ENCODE measurements around the gene RUNX3.

Gene RUNX3

DNA sequence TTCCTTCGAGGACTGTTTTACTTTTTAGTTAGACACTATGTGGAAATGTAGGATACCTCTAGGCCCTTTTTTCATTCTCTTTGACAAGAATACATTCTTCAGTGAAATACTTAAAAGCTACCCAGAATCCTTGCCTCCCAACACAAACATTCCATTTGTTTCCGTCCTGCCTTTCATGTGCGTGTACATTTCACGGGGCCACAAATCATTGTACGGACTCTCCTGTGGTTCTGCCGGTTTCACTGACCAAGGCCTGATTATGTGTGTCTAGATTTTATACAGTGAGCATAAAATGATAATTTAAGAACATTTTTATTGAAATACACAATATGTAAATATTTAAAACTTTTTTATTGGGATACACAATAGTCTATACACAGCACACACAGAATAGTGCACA is 76.4 kb downstream of the RUNX3 start:
- Histone ChIP-seq H3K9ac (ENCODE audit: low read length) (no peak overlapping the region), H4K20me1 (ENCODE audit: insufficient read depth, low read length) (no peaks in the 10 kb centered on the region), H3K4me1 (ENCODE audit: low read length) (no peaks in the 10 kb centered on the region), H3K27ac (ENCODE audit: low read length) (no peak overlapping the region), H3K9me2 (replicated peaks; ENCODE audit: insufficient read depth, low read length) (no peaks in the 10 kb centered on the region), H3K9me3 (replicated peaks; ENCODE audit: insufficient read depth, low read length) (no peaks in the 10 kb centered on the region), H3K4me3 (ENCODE audit: low read length) (no peak overlapping the region), H3F3A (ENCODE audit: insufficient read depth, low read length) (no peaks in the 10 kb centered on the region), H3K4me2 (ENCODE audit: low read depth, low read length) (no peak overlapping the region), H3K79me2 (ENCODE audit: low read length) (no peaks in the 10 kb centered on the region), H3K27me3 (replicated peaks; ENCODE audit: insufficient read depth, low read length) (no peaks in the 10 kb centered on the region), H2AFZ (ENCODE audit: low read length) (no peak overlapping the region), H3K36me3 (replicated peaks; ENCODE audit: insufficient read depth, low read length) (no peaks in the 10 kb centered on the region)
- TF ChIP-seq EZH2phosphoT487 (IDR thresholded peaks at IDR 0.05; ENCODE audit: low read length) (no peak), EZH2 (optimal IDR thresholded peaks at IDR 0.05; ENCODE audit: low read depth, low read length) (no peak)
- TF ChIP-seq, protein P1, sequence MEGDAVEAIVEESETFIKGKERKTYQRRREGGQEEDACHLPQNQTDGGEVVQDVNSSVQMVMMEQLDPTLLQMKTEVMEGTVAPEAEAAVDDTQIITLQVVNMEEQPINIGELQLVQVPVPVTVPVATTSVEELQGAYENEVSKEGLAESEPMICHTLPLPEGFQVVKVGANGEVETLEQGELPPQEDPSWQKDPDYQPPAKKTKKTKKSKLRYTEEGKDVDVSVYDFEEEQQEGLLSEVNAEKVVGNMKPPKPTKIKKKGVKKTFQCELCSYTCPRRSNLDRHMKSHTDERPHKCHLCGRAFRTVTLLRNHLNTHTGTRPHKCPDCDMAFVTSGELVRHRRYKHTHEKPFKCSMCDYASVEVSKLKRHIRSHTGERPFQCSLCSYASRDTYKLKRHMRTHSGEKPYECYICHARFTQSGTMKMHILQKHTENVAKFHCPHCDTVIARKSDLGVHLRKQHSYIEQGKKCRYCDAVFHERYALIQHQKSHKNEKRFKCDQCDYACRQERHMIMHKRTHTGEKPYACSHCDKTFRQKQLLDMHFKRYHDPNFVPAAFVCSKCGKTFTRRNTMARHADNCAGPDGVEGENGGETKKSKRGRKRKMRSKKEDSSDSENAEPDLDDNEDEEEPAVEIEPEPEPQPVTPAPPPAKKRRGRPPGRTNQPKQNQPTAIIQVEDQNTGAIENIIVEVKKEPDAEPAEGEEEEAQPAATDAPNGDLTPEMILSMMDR (IDR thresholded peaks at IDR 0.05; ENCODE audit: low read length), result no peak
- no peak for DNase-seq

DNA sequence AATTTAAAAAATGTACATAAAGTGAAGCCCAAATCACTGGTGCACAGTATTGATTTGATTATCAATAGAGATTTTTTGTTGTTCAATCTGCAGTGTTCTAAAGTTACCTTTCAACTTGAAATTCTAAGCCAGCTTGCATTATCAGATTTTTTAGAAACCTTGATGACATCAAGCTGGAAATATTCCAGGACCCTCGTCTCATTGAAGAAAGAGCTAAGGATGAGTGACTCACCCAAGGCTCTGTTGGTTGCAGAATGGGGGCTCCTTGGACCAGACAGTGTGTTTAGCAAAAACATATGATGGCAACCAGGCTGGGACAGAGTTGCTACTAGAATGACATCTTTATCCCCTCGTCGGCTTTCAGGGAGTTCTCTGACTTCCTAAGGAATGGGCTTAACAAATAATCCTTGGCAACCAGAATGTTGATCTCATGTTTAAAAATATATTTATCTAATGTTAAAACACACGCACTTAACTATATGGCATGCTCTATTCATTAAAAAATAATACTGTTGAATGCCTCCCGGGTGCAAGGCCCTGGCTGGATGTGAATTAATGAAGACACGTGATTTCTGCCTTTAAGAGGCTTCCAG is 79.7 kb downstream of the RUNX3 start:
- H3K9ac ChIP-seq (ENCODE audit: low read length), result no peak overlapping the region
- no peaks in the 10 kb centered on the region for H3K36me3 ChIP-seq (replicated peaks; ENCODE audit: insufficient read depth, low read length)
- H2AFZ ChIP-seq (ENCODE audit: low read length), result no peak overlapping the region
- DNase-seq, result no peak
- H3K27ac ChIP-seq (ENCODE audit: low read length), result no peak overlapping the region
- H3F3A ChIP-seq (ENCODE audit: insufficient read depth, low read length), result peaks cover 14% of the 10 kb centered on the region; the same call in 1 of the 2 replicates
- no peaks in the 10 kb centered on the region for H3K9me2 ChIP-seq (replicated peaks; ENCODE audit: insufficient read depth, low read length)
- TF ChIP-seq EZH2 (optimal IDR thresholded peaks at IDR 0.05; ENCODE audit: low read depth, low read length) (no peak), EZH2phosphoT487 (IDR thresholded peaks at IDR 0.05; ENCODE audit: low read length) (no peak)
- TF ChIP-seq, protein P1 (IDR thresholded peaks at IDR 0.05; ENCODE audit: low read length), result no peak
- no peaks in the 10 kb centered on the region for H4K20me1 ChIP-seq (ENCODE audit: insufficient read depth, low read length)
- H3K4me2 ChIP-seq (ENCODE audit: low read depth, low read length), result no peak overlapping the region
- H3K9me3 ChIP-seq (replicated peaks; ENCODE audit: insufficient read depth, low read length), result no peaks in the 10 kb centered on the region
- no peaks in the 10 kb centered on the region for H3K79me2 ChIP-seq (ENCODE audit: low read length)
- H3K27me3 ChIP-seq (replicated peaks; ENCODE audit: insufficient read depth, low read length), result no peaks in the 10 kb centered on the region
- no peak overlapping the region for H3K4me3 ChIP-seq (ENCODE audit: low read length)
- no peaks in the 10 kb centered on the region for H3K4me1 ChIP-seq (ENCODE audit: low read length)

- H3K4me1 ChIP-seq (ENCODE audit: low read length), result no peaks in the 10 kb centered on the region
- no peak overlapping the region for H2AFZ ChIP-seq (ENCODE audit: low read length)
Observed at GRCh38 chr1:24849672-24850295, 80.3 kb downstream of the RUNX3 start.

More at GRCh38 chr1:24849672-24850295, 80.3 kb downstream of the RUNX3 start:
- Histone ChIP-seq H4K20me1 (ENCODE audit: insufficient read depth, low read length) (no peaks in the 10 kb centered on the region), H3K4me2 (ENCODE audit: low read depth, low read length) (no peak overlapping the region), H3K4me3 (ENCODE audit: low read length) (no peak overlapping the region), H3K36me3 (replicated peaks; ENCODE audit: insufficient read depth, low read length) (no peaks in the 10 kb centered on the region), H3F3A (ENCODE audit: insufficient read depth, low read length) (peaks cover 17% of the 10 kb centered on the region; the same call in 1 of the 2 replicates), H3K9me2 (replicated peaks; ENCODE audit: insufficient read depth, low read length) (no peaks in the 10 kb centered on the region), H3K9me3 (replicated peaks; ENCODE audit: insufficient read depth, low read length) (no peaks in the 10 kb centered on the region), H3K9ac (ENCODE audit: low read length) (no peak overlapping the region), H3K27me3 (replicated peaks; ENCODE audit: insufficient read depth, low read length) (no peaks in the 10 kb centered on the region), H3K27ac (ENCODE audit: low read length) (no peak overlapping the region), H3K79me2 (ENCODE audit: low read length) (no peaks in the 10 kb centered on the region)
- TF ChIP-seq, protein P1 (IDR thresholded peaks at IDR 0.05; ENCODE audit: low read length), result 0 out of 2 replicates have a peak, but pooled peaks have one; percentile 8
- no peak for TF ChIP-seq EZH2phosphoT487 (IDR thresholded peaks at IDR 0.05; ENCODE audit: low read length)
- DNase-seq, result no peak
